Endothelial cell of umbilical vein (primary cell): Measurements from ENCODE around the gene SKAP1.

ENCODE experiments used
- EZH2 ChIP-seq: IDR thresholded peaks from 2 replicates; pipeline ENCODE4 v1.6.1; 2012; ENCODE audit warnings: borderline replicate concordance, low read depth, mild to moderate bottlenecking, moderate library complexity, low read length, inconsistent platforms; ENCODE audit not compliant: severe bottlenecking
- MYC ChIP-seq: IDR thresholded peaks from one replicate; pipeline ENCODE4 v1.6.1; 2011; ENCODE audit warnings: mild to moderate bottlenecking, low read depth, low read length

GRCh38 chr17:48241131-48241591 is 188.9 kb downstream of the SKAP1 start:
- TF ChIP-seq MYC = no peak
- TF ChIP-seq EZH2 = no peak
